ENCODE data around the gene EWSR1.
"Not testable (repeated sequence)": the region's sequence is repeated elsewhere in the genome, so short reads cannot be mapped to it uniquely, and the experiment has no call there.

The EWSR1 gene

DNA sequence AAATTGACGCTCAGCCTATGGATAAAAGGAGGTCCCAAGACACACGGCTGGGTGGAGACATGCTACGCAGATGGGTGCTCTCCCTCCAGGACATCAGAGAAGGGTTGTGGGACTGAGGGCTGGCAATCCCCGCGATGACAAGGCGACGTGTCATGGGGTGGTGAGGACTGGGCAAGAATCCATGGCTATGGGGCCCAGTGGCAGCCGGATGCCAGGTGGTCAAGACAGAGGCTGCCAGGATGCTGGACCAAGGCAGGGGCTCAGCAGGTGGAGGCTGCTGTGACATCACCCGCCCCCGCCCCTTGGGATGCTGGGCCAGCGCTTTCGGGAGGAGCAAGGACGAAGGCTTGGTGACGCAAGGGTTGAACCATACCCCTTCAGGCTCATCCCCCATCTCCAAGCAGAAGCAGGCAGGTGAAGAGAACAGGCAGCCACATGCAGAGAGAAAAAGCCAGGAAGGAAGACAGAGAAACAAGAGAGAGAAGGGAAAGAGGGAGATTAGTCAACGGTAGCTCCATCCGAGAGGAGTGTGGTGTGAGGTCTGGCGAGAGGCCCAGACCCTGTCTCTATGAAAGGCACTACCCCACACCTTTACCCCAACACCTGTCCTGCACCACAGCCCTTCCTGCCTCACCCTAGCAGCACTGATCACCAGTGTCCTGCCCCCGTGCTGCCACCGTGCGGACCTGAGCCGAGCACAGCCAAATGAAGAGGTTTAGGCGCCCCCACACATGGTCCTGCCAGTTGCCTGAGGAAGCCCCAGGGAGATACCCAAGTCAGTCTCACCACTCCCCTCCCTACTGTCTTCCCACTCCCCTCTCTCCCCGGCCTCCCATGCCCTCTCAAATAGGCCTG, 71.5 kb downstream of the EWSR1 start:
- no peak for DNase-seq

DNA sequence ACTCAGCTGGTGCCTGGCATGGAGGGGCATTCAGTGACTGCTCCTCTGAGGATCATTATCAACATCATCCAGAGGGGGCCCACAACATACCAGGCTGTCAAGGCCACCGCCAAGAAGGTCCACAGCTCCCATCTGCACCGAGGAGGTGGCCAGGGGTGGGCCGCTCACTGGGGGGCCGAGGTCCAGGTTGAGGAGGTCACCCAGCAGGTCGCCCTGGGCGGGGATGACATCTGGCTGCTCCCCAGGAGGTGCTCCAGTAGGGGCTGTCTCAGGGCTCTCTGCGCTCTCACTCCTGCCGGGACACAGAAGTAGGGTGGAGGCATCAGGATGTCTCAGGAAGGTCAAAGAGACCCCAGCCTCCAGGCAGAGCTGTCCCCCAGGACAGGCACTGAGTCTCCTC, 72.5 kb downstream of the EWSR1 start:
- DNase-seq, result no peak

GRCh38 chr22:29341056-29341848, 73.2 kb downstream of the EWSR1 start:
- DNase-seq, result no peak

- DNase-seq, result no peak
Measured at GRCh38 chr22:29341849-29342127, 73.7 kb downstream of the EWSR1 start.

DNA sequence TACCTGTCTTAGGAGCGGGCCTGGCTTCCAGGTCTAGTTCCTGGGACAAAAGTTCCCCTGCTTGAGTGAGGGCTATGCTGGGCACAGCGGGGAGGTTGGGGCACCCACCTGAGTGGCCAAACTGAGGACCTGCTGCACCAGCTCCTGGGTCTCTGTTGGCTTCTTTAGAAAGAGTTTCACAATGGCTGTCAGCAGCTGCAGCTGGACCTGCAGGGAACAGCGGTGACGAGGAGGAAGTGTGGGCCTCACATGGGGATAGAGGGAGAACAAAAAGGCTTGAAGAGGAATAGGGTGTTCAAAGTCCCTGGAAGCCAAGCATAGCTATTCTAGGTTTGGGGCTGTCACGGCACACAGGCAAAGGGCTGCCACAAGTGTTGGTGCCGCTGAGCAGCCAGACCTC, 74.1 kb downstream of the EWSR1 start:
- DNase-seq, result no peak

GRCh38 chr22:29342577-29343312, 74.7 kb downstream of the EWSR1 start:
- no peak for DNase-seq

DNA sequence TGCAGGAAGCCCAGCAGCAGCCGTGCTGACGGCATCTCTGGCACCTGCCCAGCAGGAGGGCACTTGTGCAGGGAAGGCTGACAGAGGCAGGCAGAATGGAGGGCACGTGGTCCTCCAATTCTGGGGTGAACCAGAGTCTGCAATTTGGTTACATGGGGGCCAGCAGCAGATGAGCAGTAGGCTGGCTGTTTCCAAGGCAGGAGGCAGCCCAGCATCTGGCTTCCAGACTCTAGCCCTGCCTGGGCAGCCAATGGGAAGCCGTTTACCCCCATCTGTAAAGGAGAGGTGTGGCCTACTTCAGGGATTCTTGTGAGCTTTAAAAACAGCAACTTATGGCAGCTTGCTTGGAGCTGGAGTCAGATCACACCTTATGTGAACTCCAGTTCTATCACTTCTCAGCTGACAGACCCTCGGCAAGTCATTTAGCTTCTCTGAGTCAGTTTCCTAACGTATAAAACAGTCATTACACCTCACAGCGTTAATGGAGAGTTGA, 75.3 kb downstream of the EWSR1 start:
- DNase-seq, result no peak

GRCh38 chr22:29344137-29344536, 76.1 kb downstream of the EWSR1 start:
- no peak for DNase-seq

DNA sequence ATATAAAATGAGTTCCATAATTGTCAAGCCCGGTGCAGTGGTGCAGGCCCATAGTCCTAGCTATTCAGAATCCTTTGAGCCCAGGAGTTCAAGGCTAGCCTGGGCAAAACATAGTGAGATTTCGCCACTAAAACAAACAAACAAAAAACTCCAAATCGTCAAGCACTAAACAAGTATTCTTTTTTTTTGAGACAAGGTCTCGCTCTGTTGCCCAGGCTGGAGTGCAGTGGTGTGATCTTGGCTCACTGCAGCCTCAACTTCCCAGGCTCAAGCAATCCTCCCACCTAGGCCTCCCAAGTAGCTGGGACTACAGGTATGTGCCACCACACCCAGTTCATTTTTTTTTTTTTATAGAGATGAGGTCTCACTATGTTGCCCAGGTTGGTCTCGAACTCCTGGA, 76.8 kb downstream of the EWSR1 start:
- not testable (repeated sequence) for DNase-seq

DNA sequence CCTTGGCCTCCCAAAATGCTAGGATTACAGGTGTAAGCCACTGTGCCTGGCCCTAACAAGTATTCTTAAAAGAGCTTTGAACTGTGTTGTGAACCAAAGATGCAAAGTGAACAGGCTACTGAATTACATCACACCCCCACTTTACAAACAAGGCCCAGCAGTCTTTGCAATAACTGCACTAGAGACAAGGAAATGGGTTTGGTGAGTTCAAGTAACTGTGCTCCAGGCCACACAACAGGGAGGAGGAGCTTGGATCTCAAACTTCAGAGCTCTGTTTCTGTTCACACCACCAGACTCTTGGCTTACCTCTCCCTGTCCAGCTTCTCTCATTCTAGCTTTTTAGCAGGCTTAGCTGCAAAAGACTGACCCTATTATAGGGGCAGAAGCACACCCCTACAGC, 77.9 kb downstream of the EWSR1 start:
- no peak for DNase-seq

- DNase-seq, result no peak
Measured at GRCh38 chr22:29346659-29347058, 78.6 kb downstream of the EWSR1 start.

DNA sequence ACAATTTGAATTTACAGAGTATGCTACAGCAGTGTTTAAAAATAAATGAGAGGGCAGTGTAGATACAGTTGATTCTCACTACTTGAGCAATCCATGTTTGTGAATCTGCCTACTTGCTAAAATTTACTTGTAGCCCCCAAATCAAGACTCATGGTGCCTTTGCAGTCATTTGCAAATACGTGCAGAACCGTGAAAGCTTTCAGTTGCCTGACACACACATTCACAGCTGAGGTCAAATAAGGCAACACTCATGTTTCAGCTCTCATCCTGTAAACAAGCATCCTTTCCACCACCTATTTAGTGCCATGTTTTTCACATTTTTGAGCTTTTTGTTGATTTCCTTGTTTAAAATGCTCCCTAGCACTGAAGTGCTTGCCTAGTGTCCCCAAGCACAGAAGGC, 80.0 kb downstream of the EWSR1 start:
- DNase-seq, result no peak

DNA sequence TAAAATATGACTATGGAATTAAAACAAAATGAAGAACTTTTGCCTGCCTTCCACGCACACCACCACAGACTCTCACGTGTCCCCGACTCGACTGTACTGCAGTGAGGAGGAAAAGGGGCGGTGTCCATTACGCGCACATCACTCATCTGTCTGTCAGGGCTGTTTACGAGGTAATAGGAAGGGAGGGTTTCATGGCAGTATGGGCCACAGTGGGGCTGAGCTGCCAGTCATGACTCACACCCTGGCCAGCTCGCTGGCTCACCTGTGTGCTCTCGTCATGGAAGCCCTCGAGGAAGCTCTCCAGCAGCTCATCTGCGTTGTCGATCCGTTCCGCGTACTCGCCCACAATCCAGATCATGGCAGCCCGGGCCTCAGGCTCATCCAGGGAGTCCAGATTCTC, 80.9 kb downstream of the EWSR1 start:
- DNase-seq, result no peak
